Measurements from ENCODE around the gene SSMEM1. TPM values are rescaled to one million over a fixed set of nuclear protein-coding genes. Genes with fewer than 3 reads are reported as not detected.
"Not testable (repeated sequence)": the region's sequence is repeated elsewhere in the genome, so short reads cannot be mapped to it uniquely, and the experiment has no call there.

The SSMEM1 gene
- total RNA-seq, 4 donors from 2014 or later = not detected

- Histone ChIP-seq H3K36me3 (no peaks in the 10 kb centered on the region), H3K4me1 (peaks cover 0 to 4% (median 0%) of the 10 kb centered on the region in 4 donors), H3K27ac (no peak overlapping the region), H3K4me3 (no peak overlapping the region), H3K27me3 (no peaks in the 10 kb centered on the region), H3K9me3 (no peaks in the 10 kb centered on the region)
- intact Hi-C loops (cut with DNase I; ENCODE audit: low total_unique reads) (no loop called here), in situ Hi-C loops (cut with MboI; ENCODE audit: low pct_ligation_motif_present in 1 of 4, low pct_unique_long_range_greater_than_20kb in 1 of 4, low sequenced_read_pairs in 3 of 4) (loop anchor here in 2 of 4 donors (25.0 kb wide), 1 partner anchor 470 kb away; no protein-coding TSS in a partner anchor)
- 18 to 26% methylated on average over 5 of the region's 5 CpGs for WGBS, 2 donors (ENCODE audit: low coverage in 1 of 2)
- DNase-seq = peak; percentile 59
- TF ChIP-seq, protein P1, sequence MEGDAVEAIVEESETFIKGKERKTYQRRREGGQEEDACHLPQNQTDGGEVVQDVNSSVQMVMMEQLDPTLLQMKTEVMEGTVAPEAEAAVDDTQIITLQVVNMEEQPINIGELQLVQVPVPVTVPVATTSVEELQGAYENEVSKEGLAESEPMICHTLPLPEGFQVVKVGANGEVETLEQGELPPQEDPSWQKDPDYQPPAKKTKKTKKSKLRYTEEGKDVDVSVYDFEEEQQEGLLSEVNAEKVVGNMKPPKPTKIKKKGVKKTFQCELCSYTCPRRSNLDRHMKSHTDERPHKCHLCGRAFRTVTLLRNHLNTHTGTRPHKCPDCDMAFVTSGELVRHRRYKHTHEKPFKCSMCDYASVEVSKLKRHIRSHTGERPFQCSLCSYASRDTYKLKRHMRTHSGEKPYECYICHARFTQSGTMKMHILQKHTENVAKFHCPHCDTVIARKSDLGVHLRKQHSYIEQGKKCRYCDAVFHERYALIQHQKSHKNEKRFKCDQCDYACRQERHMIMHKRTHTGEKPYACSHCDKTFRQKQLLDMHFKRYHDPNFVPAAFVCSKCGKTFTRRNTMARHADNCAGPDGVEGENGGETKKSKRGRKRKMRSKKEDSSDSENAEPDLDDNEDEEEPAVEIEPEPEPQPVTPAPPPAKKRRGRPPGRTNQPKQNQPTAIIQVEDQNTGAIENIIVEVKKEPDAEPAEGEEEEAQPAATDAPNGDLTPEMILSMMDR (IDR thresholded peaks at IDR 0.05) = peak; percentile 76 to 83 (median 78)
- no peak for TF ChIP-seq POLR2A (IDR thresholded peaks at IDR 0.05)
Observed at GRCh38 chr7:130242198-130243014, 34.7 kb downstream of the SSMEM1 start.

DNA sequence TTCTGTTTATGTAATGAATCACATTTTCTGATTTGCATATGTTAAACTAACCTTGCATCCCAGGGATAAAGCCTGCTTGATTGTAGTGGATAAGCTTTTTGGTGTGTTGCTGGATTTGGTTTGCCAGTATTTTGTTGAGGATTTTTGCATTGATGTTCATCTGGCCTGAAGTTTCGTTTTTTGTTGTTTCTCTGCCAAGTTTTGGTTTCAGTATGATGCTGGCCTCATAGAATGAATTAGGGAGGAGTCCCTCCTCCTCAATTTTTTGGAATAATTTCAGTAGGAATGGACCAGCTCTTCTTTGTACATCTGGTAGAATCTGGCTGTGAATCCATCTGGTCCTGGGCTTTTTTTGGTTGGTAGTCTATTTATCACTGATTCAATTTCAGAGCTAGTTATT, 35.8 kb downstream of the SSMEM1 start:
- H3K4me1 ChIP-seq; H3K9me3 ChIP-seq; intact Hi-C loops (cut with DNase I; ENCODE audit: low total_unique reads); H3K36me3 ChIP-seq; H3K4me3 ChIP-seq; H3K27ac ChIP-seq; H3K27me3 ChIP-seq; DNase-seq: not testable (repeated sequence)
- in situ Hi-C loops (cut with MboI; ENCODE audit: low pct_ligation_motif_present in 1 of 4, low pct_unique_long_range_greater_than_20kb in 1 of 4, low sequenced_read_pairs in 3 of 4) = loop anchor here in 2 of 4 donors (25.0 kb wide), 1 partner anchor 469 kb away; no protein-coding TSS in a partner anchor
- WGBS, 2 donors (ENCODE audit: low coverage in 1 of 2) = 17% methylated on average over 1 of the region's 1 CpG; no CpG with 5 or more reads in 1 of the 2 donors

GRCh38 chr7:130246491-130246890, 38.8 kb downstream of the SSMEM1 start:
- not testable (repeated sequence) for H3K27me3 ChIP-seq, H3K36me3 ChIP-seq, H3K4me3 ChIP-seq, H3K27ac ChIP-seq, DNase-seq, H3K9me3 ChIP-seq, H3K4me1 ChIP-seq
- 79 to 100% methylated on average over 1 of the region's 1 CpG for WGBS, 2 donors (ENCODE audit: low coverage in 1 of 2)
- in situ Hi-C loops (cut with MboI; ENCODE audit: low pct_ligation_motif_present in 1 of 4, low pct_unique_long_range_greater_than_20kb in 1 of 4, low sequenced_read_pairs in 3 of 4) (loop anchor here in 2 of 4 donors (25.0 kb wide), 1 partner anchor 466 kb away; no protein-coding TSS in a partner anchor), intact Hi-C loops (cut with DNase I; ENCODE audit: low total_unique reads) (loop anchor here (2.0 kb wide), 1 partner anchor 78 kb away; no protein-coding TSS in a partner anchor)

- 87 to 100% methylated on average over 5 of the region's 5 CpGs for WGBS, 2 donors (ENCODE audit: low coverage in 1 of 2)
- H3K27ac ChIP-seq; H3K27me3 ChIP-seq; intact Hi-C loops (cut with DNase I; ENCODE audit: low total_unique reads); DNase-seq; H3K9me3 ChIP-seq; H3K4me1 ChIP-seq; H3K36me3 ChIP-seq; H3K4me3 ChIP-seq: not testable (repeated sequence)
- in situ Hi-C loops (cut with MboI; ENCODE audit: low pct_ligation_motif_present in 1 of 4, low pct_unique_long_range_greater_than_20kb in 1 of 4, low sequenced_read_pairs in 3 of 4) = loop anchor here in 2 of 4 donors (25.0 kb wide), 1 partner anchor 463 kb away; no protein-coding TSS in a partner anchor
Observed at GRCh38 chr7:130248842-130249241, 41.2 kb downstream of the SSMEM1 start.

- intact Hi-C loops (cut with DNase I; ENCODE audit: low total_unique reads); H3K27me3 ChIP-seq; H3K4me3 ChIP-seq; H3K4me1 ChIP-seq; H3K36me3 ChIP-seq; DNase-seq; H3K27ac ChIP-seq; H3K9me3 ChIP-seq: not testable (repeated sequence)
- in situ Hi-C loops (cut with MboI; ENCODE audit: low pct_ligation_motif_present in 1 of 4, low pct_unique_long_range_greater_than_20kb in 1 of 4, low sequenced_read_pairs in 3 of 4) = loop anchor here in 2 of 4 donors (25.0 kb wide), 1 partner anchor 463 kb away; no protein-coding TSS in a partner anchor
- 90 to 100% methylated on average over 2 to 3 of the region's 3 CpGs for WGBS, 2 donors (ENCODE audit: low coverage in 1 of 2)
Observed at GRCh38 chr7:130249626-130250025, 42.0 kb downstream of the SSMEM1 start.

DNA sequence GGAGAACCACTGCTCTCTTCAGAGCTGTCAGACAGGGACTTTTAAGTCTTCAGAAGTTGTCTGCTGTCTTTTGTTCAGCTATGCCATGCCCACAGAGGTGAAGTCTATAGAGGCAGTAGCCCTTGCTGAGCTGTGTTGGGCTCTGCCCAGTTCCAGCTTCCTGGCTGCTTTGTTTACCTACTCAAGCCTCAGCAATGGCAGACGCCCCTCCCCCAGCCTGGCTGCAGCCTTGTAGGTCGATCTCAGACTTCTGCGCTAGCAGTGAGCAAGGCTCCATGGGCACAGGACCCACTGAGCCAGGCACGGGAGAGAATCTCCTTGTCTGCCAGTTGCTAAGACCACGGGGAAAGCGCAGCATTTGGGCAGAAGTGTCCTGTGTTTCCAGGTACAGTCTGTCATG, 46.9 kb downstream of the SSMEM1 start:
- Histone ChIP-seq H3K36me3 (no peaks in the 10 kb centered on the region), H3K27me3 (no peaks in the 10 kb centered on the region), H3K9me3 (peaks cover 11 to 26% of the 10 kb centered on the region in 2 donors), H3K4me3 (no peak overlapping the region), H3K27ac (no peak overlapping the region), H3K4me1 (no peaks in the 10 kb centered on the region)
- no peak for TF ChIP-seq POLR2A (IDR thresholded peaks at IDR 0.05)
- TF ChIP-seq, protein P1 (IDR thresholded peaks at IDR 0.05) = no peak
- no peak for DNase-seq
- in situ Hi-C loops (cut with MboI; ENCODE audit: low pct_ligation_motif_present in 1 of 4, low pct_unique_long_range_greater_than_20kb in 1 of 4, low sequenced_read_pairs in 3 of 4) (no loop called here), intact Hi-C loops (cut with DNase I; ENCODE audit: low total_unique reads) (no loop called here)
- 85% methylated on average over 6 of the region's 6 CpGs; no CpG with 5 or more reads in 1 of the 2 donors for WGBS, 2 donors (ENCODE audit: low coverage in 1 of 2)
